Measurements from ENCODE around the gene GALNT18.

GRCh38 chr11:11537871-11538270 lies 83.9 kb downstream of the GALNT18 start:
- no peak for TF ChIP-seq CTCF (IDR thresholded peaks at IDR 0.05)
- TF ChIP-seq POLR2A (IDR thresholded peaks at IDR 0.05): no peak
